AG09319 (cell line): ENCODE results near the gene FYB1.

Source experiments
- DNase-seq: peaks from one replicate; pipeline ENCODE4 v3.0.0-alpha.2; 2010; ENCODE audit warnings: low read depth; ENCODE audit errors: extremely low read depth
- TF ChIP-seq, protein P1 (sequence below): IDR thresholded peaks from 2 replicates; pipeline ENCODE4 v1.5.1; 2011; ENCODE audit warnings: low read depth, mild to moderate bottlenecking, inconsistent platforms, low read length, moderate library complexity

The FYB1 gene

DNA sequence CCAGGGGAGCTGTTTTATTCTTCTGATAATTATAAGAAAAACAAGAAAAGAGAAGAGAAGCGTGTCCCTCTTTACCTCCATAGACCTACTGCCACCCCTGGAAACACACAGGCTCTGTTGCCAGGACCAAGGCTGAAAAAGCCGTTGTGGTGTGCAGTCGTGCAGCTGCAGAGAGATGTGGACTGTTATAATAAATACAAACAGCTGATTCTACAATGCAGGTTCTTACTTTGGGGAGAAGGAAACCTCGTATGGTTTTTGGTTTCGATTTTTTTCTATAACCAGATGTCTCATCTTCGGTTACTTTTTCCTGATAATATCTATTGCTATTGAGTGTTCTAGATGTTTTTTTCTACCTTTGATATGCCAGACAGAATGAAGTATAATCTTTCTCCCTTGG lies 28.1 kb downstream of the FYB1 start:
- DNase-seq, result no peak
- TF ChIP-seq, protein P1, sequence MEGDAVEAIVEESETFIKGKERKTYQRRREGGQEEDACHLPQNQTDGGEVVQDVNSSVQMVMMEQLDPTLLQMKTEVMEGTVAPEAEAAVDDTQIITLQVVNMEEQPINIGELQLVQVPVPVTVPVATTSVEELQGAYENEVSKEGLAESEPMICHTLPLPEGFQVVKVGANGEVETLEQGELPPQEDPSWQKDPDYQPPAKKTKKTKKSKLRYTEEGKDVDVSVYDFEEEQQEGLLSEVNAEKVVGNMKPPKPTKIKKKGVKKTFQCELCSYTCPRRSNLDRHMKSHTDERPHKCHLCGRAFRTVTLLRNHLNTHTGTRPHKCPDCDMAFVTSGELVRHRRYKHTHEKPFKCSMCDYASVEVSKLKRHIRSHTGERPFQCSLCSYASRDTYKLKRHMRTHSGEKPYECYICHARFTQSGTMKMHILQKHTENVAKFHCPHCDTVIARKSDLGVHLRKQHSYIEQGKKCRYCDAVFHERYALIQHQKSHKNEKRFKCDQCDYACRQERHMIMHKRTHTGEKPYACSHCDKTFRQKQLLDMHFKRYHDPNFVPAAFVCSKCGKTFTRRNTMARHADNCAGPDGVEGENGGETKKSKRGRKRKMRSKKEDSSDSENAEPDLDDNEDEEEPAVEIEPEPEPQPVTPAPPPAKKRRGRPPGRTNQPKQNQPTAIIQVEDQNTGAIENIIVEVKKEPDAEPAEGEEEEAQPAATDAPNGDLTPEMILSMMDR, result no peak

DNA sequence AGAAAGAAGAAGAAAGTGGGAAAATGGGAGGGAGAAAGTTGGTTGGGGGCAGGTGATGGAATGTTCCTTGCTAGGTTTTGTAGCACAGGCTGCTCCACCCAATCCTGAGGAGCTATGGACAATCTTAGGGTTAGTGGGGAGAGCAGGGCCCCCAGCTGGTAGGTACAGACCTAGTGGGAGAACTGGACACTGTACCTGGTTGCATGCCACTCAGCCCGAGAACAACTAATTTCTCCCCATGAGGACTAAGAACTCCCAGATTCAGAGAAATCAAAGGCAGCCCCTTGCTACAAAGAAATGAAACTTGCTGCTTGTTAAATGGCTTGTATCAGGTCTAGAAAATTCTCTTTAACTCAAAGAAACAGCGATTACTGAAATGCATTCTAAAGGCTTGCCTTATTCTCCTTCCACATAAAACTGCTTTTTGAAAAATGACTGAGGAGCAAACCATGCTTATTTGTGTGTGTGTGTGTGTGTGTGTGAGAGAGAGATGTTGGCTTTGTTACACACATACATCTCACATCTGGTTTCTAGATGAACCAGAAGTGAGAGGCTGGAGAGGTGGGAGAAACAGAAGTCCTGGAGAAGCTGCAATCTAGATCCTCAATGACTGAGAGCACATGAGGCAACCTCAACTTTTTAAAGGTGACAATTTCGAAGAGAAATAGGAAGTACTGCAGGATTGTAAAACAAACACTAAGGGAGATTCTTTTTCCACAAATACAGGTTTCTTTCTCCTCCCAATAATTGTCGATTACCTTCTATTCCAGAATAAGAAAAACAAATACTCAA lies 28.9 kb downstream of the FYB1 start:
- no peak for DNase-seq
- TF ChIP-seq, protein P1, result no peak

DNA sequence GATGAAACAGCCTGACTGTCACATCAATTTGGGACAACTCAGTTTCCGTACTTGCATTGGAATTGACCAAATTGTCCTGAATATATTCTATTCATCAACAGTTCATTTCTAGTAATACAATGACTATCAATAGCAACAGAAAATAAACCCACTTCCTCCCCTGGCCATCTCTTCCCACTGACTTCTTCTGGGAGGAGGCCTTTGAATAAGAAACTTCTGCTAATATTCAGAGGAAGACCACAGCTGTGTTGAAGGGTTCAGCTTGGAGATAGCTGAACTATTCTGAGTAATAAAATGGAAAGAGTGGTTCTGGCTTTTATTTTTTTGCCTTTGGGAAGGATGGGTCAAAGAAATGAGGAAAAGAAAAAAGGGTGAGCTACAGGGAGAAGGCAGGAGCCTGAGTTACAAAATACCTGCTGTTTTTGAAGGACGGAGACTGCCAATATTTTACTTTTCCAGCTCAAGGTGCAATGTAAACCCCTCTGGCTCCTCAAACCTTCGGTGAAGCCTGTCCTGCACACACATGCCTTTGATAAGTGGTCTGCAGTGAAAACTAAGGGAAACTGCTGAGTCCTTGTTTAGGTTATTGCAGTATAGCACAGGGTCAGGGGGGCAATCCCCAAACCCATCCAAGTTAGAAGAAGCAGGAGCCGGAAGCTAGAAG lies 29.9 kb downstream of the FYB1 start:
- DNase-seq, result no peak
- TF ChIP-seq, protein P1, result no peak

DNA sequence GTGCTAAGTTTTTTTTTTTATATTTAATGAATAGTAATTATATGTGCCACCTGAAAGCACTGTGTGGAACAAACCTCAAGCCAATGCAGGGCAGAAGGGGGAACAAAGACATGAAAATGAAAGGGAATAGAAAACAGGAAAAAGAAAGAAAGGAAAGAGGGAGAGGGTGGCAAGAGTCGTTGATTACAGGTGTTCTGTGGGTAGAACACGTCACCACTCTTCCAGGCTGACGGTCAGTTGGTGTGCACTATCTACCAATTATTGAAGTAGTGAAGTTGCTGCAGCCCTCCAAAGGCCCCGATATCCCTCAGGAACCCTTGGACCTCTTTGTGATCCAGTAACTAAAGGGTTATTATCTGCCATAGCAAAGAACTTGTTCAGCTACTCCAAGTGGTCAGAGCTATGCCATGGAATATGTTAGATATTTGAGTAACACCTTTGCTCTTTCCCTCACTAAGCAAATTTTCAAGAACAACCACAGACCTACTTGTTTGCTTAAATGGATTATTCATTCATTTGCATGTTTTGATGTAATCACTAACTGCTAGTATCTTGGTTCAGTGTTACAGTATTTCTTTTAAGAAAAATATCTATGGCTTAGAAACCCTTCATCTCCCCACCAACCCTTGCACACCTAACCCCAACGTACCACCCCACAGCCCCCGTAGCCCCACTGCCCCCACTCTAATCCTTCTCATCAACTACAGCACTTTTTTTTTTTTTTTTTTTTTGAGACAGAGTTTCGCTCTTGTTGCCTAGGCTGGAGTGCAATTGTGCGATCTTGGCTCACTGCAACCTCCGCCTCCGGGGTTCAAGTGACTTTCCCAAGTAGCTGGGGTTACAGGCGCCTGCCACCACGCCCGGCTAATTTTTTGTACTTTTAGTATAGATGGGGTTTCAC lies 31.3 kb downstream of the FYB1 start:
- DNase-seq, result no peak
- TF ChIP-seq, protein P1, result no peak

DNA sequence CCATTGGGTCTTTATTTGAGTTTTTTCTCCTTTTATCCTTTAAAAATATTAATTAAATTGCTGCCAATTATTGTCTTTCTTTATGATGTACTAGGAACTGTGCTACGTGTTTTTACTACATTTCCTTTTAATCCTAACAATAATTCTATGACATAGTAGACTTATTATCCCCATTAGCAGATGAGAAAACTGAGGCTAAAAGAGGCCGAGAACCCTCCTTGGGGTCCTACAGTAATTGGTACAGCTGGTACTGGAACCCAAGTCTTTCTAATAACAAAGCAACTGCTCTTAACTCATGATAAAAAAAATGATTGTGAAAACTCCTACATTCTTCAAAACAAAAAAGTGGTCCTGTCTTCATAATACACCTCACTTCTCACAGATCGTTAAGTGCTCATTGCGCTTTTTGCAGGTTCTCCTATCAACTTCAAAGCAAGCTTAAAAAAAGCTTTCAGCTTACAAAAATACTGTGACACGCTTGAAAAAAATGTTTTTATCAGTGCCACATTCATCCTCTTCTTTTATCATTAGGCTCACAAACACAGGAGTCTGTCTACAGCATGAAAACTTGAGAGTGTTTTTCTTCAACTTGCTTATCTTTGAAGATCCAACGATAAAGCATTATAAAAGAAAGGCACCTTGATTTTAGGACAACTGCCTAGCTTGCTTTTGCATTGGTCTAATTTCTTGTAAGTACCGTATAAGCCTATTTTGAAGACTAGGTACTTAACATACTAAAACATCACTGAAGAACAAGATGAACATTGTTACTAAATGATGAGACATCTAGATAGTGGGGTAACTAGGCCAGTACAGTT lies 32.4 kb downstream of the FYB1 start:
- no peak for DNase-seq

DNA sequence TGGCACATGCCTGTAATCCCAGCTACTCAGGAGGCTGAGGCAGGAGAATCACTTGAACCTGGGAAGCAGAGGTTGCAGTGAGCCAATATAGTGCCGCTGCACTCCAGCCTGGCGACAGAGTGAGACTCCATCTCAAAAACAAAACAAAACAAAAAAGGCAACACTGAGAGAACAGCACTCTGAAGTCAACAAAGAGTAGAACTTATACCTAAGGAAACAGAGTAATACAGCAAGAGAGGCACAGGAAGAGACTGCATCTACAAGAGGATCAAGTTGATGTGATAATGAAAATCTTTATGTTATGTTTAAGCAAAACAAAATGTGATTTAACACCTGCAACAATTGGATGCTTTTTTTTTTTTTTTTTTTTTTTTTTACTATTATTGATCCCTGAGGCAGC lies 33.1 kb downstream of the FYB1 start:
- TF ChIP-seq, protein P1, result no peak
- DNase-seq, result no peak

More for the DNA sequence above, 32.4 kb downstream of the FYB1 start:
- TF ChIP-seq, protein P1, result no peak
